ENCODE data around the gene ERICH3. TPM values are rescaled to one million over a fixed set of nuclear protein-coding genes. Genes with fewer than 3 reads are reported as not detected.
"Not testable (repeated sequence)": the region's sequence is repeated elsewhere in the genome, so short reads cannot be mapped to it uniquely, and the experiment has no call there.

Gene ERICH3
- total RNA-seq, 1 donor from 2014 or later, result under 0.01 TPM

- DNase-seq, result no peak
These were observed 871 bp upstream of the ERICH3 start for GRCh38 chr1:74674278-74675048.

GRCh38 chr1:74670866-74671265 lies 2.7 kb downstream of the ERICH3 start:
- DNase-seq, result not testable (repeated sequence)

GRCh38 chr1:74654708-74655107 lies 18.9 kb downstream of the ERICH3 start:
- no peak for DNase-seq

GRCh38 chr1:74652711-74653139 lies 20.9 kb downstream of the ERICH3 start:
- no peak for DNase-seq

- DNase-seq, result no peak
These were observed 23.0 kb downstream of the ERICH3 start for GRCh38 chr1:74650561-74650960.

GRCh38 chr1:74641876-74642275 lies 31.7 kb downstream of the ERICH3 start:
- DNase-seq, result no peak

- no peak for DNase-seq
These were observed 32.4 kb downstream of the ERICH3 start for GRCh38 chr1:74641161-74641560.

GRCh38 chr1:74637296-74637695 lies 36.3 kb downstream of the ERICH3 start:
- DNase-seq, result no peak

- DNase-seq, result no peak
These were observed 44.3 kb downstream of the ERICH3 start for GRCh38 chr1:74629283-74629682.

GRCh38 chr1:74623716-74624115 lies 49.9 kb downstream of the ERICH3 start:
- DNase-seq, result no peak

GRCh38 chr1:74620242-74620641 lies 53.4 kb downstream of the ERICH3 start:
- no peak for DNase-seq

GRCh38 chr1:74618974-74619373 lies 54.6 kb downstream of the ERICH3 start:
- DNase-seq, result no peak

- no peak for DNase-seq
These were observed 59.7 kb downstream of the ERICH3 start for GRCh38 chr1:74613894-74614293.

GRCh38 chr1:74611887-74612286 lies 61.7 kb downstream of the ERICH3 start:
- no peak for DNase-seq

- no peak for DNase-seq
These were observed 62.6 kb downstream of the ERICH3 start for GRCh38 chr1:74610961-74611360.

GRCh38 chr1:74609810-74610371 lies 63.7 kb downstream of the ERICH3 start:
- no peak for DNase-seq

- no peak for DNase-seq
These were observed 76.9 kb downstream of the ERICH3 start for GRCh38 chr1:74596717-74597116.

- no peak for DNase-seq
These were observed 79.4 kb downstream of the ERICH3 start for GRCh38 chr1:74593887-74594866.

- no peak for DNase-seq
These were observed 80.8 kb downstream of the ERICH3 start for GRCh38 chr1:74592580-74593355.

- DNase-seq, result no peak
These were observed 81.6 kb downstream of the ERICH3 start for GRCh38 chr1:74591949-74592348.

- DNase-seq, result no peak
These were observed 83.3 kb downstream of the ERICH3 start for GRCh38 chr1:74590288-74590687.

GRCh38 chr1:74587888-74588287 lies 85.7 kb downstream of the ERICH3 start:
- DNase-seq, result no peak
